ACHN (cell line): Measurements from ENCODE around the gene HS6ST3.

Source experiments
- DNase-seq: peaks from one replicate; pipeline ENCODE4 v3.0.0-alpha.2; 2015
- in situ Hi-C: cut with HindIII; loops from 2 replicates; pipeline ENCODE4 v1.10.0; 2017; ENCODE audit warnings: low sequenced_read_pairs, low pct_ligation_motif_present, low pct_unique_long_range_greater_than_20kb

Gene HS6ST3

DNA sequence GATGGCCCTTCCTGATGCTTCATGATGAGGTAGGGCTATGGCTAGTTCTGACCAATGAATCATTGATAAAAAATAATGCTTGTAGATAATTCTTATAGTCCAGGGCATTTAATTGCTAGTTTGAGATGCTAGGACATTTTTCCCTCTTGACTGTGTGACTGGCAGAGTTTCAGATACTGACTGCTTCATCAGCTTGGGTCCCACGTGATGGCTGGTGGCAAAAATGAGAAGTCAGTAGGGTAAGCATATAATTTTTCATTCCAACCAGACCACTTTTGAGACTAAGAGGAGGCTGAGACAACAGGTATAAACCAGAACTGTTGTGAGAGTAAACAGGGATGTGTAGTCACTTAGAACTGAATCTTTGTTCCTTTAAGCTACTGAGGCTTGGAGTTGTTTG is 183.3 kb downstream of the HS6ST3 start:
- in situ Hi-C loops, result no loop called here
- no peak for DNase-seq

DNA sequence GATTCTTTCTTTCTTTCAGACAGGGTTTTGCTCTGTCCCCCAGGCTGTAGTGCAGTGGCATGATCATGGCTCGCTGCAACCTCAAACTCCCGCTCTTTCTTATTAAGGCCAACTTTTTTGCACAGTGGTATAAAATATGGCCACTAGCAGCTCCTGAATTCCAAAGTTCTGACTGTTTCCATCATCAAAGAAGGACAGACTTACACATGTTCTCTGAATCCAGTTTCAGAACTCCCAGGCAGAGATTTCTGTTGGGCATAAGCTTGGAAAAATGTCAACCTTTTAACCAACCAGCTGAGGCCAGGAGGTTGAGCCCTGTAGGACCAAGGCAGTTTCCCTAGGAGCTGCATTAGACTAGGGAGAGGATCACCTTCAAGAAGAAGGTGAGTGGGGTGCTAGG is 184.1 kb downstream of the HS6ST3 start:
- in situ Hi-C loops, result no loop called here
- DNase-seq, result no peak

DNA sequence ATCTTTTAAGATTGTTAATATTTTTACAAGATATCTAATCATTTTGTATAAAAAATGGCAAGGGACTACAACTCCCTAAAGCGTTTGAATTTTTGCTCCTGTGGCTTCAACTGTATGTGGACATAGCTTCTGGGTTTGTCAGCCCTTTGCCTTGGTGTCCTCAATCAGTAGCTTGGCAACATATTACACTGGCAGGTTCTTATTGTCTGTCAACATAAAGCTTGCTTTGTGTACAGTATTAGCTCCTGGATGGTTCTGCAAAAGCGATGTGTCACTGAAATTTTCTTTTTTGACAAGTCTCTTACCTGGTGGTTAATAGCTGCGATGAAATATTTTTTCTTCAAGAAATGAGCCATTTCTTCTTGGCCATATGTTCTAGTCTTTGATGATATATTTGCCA is 190.0 kb downstream of the HS6ST3 start:
- DNase-seq, result no peak
- in situ Hi-C loops, result no loop called here

DNA sequence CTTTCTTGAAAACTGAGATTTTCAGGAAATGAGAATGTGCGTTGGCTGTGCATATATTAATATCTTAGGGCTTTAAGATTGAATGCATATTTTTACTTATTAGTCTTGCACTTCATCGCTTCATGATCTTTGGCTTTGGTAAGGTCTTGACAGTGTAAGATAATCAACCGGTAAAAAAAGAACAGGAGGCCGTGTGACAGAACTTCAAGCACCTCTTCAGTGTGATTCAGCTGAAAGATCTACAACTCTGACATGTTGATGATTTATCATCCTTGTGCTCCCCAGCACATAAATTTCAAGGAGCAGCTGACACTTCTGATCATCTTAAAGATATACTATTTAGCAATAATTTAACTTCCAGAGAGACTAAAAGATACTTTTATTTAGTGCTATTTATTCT is 195.1 kb downstream of the HS6ST3 start:
- in situ Hi-C loops, result no loop called here
- DNase-seq, result no peak

DNA sequence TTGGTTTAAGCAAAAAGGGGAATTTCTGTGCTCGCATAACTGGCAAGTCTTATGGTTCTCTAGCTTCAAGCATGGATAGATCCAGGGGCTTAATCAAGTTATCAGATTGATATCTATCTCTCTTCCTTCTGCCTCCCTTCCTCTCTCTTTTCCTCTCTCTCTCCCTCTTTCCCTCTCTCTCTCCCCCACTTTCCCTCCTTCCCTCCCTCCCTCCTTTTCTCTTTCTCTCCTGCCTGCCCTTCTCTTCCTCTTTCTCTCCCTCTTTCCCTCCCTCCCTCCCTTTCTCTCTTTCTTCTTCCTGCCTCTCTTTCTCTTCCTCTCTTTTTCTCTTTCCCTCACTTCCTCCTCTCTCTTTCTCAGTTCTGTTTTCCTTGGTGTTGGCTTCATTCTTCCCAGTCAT is 195.8 kb downstream of the HS6ST3 start:
- no peak for DNase-seq
- in situ Hi-C loops, result no loop called here

DNA sequence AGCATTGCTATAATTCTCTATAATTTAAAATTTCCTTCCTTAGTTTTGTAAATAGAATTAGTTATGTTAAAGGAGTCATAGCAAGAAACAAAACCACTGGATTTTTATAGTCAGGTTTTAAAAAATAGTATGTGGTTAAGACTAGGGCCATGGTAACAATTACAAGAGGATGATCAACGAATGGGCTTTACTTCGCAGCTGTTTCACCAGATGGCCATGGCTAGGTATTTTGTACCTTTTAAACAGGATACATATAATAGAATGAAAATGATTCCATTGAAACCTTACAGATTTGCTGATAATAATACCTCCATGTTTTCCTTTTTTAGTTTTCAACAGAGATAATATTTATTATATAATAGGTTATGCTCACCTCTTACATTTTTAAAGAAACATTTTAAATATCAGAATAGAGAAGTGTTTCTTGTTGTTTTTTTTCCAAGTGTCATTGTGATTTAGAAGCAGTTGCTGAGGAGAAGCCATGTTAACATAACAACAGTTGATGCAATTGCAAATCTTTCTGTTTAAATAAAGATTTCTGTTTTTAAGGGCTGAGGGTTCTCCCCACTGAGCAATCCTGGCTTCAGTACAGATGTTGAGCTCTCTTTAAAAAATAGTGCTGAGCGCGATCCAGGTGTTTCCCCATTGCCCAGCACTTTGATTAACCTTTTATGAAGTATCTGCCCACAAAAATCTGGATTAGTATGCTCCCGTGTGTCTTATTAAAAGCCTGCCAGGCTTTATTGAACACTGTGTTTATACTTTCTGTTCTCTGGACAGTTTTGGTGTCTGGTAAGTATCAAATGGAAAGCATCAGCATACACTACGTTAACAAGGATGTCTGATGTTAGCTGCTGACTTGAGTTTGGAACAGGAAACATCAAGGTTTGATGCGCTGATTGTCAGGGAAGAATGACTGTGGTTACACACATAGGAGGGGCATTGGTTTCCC is 205.3 kb downstream of the HS6ST3 start:
- in situ Hi-C loops, result no loop called here
- DNase-seq, result no peak

DNA sequence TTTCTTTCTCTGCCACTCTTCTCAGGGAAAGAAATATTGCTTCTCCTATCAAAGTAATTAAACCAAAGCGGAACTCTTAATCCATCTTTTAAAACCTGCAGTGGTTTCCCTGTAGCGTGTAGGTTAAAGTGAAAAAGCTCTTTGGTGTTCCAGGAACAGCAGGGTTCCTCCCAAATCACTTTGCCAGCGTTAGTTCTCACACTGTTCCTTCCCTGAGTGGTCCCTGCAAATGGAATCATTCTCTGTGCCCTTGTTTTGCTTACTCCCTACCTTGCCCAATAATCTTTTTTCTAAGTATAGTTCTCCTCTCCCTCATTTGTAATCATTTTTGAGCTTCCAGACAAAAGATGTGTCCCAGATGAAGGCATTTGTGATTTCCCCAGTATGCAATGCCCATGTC is 207.5 kb downstream of the HS6ST3 start:
- no peak for DNase-seq
- in situ Hi-C loops, result no loop called here

DNA sequence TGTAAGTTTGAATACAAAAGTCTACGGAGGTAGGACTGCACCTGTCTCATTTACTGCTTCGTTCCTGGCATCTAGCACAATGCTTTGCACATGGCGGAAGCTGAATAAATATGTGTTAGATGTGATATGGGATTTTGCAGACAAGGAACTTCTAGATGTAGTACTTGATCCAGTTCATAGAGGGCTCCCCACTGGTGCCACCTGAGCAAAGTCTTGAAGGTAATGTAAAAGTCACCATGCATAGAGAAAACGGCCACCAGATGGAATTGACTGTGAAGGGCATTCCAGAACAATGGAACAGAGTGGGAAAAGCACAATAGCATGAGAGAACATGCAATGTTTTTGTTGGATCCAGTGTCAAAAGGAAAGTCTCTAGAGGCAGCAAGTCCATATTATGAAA is 209.3 kb downstream of the HS6ST3 start:
- in situ Hi-C loops, result no loop called here
- no peak for DNase-seq

DNA sequence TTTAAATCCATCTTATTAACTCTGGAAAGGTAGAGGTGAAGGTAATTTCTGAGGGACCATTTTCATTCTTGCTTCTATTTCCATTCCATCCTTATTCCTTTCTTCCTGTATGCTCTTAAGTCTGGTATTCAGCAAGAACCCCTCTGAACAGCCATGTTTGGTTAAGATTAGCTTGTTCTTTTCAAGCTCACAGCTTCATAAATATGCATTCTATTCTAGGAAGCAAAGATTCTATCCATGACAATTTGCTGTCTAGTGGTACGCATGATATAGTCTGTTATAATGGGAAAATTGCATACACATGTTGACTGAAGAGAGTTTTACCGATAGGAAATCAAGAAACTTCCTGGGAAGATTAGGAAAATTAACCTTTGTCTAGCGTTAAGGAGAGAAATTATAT is 218.7 kb downstream of the HS6ST3 start:
- in situ Hi-C loops, result no loop called here

DNA sequence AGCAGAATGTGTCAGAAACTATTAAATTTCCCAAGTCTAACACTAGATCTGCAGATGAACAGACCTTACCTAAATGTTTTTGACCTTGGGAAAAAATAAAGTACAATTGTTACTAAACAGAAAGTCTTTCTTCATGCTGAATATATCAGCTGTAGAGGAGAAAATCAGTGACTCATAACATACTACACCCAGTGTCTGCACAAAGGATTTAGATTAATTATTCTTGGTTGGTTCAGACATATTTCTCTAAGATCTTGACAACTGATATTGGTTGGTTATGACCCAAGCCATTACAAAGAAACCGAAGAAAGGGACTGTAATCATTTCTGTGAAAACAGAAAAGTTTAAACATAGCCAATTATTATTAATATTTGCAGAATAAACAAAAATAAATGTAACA is 225.1 kb downstream of the HS6ST3 start:
- in situ Hi-C loops, result no loop called here
- no peak for DNase-seq

More for the DNA sequence above, 218.7 kb downstream of the HS6ST3 start:
- DNase-seq, result no peak

DNA sequence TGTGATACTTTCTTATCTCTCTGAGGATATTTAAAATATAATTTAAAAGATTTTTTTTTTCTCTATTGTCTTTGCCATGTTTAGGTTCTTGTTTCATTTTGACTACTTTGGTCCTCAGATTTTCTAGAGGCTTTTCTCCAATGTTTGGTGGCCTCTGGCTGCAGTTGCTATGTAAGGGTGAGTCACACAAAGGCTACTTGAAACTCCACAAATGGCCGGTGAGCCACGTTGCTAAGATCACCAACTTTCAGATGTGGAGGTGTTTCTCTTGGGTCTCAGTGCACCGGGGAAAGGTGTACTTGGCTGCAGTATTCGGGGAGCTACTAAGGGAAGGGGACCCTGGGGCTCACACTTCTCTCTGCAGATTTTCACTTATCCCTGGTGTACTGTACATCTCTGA is 248.1 kb downstream of the HS6ST3 start:
- in situ Hi-C loops, result no loop called here
- no peak for DNase-seq

DNA sequence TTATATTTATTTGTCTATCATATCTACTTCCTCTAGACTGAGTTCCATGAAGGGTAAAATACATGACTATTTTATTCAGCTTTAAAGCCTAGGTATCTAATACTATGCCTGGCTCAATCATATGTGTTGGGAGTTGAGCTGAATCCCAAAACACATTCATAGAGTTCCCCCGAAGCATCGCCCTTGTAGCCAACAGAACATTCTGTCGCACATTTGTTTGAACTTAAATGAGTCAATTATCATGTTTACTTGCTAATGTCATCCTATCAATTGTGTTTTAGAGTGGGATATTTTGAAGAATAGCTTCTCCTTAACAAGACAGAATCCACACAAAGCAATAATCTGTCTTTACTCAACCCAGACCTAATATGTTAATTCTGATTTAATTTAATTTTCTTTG is 252.4 kb downstream of the HS6ST3 start:
- no peak for DNase-seq
- in situ Hi-C loops, result no loop called here

DNA sequence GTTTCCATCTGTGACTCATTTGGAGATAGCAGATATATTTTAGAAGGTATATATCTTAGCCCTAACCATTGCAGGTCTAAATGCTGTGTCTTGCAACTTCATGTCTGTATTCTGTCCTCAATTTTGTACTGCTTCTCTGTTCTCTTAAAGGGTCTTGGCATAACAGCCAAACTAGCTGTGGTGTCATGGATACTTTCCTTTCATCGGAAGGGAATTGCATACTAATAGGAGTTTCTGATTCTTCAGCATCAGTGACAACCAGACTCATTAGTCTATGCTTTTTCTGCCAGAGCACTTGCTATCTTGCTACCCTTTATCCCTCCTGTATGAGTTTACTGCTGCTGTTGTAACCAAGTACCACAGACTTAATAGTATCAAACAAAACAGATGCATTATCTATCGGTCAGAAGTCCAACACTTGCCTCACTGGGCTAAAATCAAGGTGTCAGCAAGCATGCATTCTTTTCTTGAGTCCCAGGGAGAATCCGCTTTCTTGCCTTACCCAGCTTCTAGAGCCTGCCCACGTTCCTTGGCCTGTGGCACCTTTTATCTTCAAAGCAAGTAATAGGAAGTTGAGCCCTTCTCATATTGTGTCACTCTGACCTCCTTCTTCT is 253.1 kb downstream of the HS6ST3 start:
- no peak for DNase-seq
- in situ Hi-C loops, result no loop called here

DNA sequence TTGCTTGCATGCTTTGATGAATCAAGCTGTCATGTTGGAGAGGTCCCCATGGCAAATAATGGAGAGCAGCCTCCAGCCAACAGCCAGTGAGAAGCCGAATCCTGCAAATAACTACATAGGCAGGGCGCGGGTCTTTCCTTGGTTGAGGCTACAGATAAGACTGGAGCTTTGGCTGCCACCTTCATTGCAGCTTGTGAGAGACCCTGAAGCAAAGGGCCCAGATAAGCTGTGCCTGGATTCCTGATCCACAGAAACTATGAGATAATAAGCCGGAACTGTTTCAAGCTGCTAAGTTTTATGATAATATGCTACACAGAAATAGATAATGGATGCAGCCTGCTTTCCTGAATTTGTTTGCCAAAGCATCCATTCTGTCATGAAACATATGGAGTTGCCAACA is 257.0 kb downstream of the HS6ST3 start:
- no peak for DNase-seq
- in situ Hi-C loops, result no loop called here

DNA sequence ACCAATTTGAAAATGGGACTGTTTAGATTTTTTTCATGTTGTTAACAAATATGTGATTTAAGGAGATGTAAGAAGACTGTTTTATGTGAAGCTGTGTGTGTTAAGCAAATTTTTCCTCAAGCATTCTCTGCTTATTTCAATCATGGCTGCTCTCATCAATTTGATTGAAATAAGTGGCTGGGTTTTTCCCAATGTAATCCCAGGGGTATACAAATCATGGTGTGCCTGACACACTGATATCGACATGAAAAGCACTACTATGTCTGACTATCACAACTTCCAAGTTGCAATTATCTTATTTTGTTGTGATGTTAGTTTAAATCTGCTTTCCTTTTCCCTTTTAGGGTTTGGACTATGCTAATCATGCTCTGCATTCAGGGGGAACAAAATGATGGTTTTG is 283.7 kb downstream of the HS6ST3 start:
- in situ Hi-C loops, result no loop called here
- DNase-seq, result no peak

DNA sequence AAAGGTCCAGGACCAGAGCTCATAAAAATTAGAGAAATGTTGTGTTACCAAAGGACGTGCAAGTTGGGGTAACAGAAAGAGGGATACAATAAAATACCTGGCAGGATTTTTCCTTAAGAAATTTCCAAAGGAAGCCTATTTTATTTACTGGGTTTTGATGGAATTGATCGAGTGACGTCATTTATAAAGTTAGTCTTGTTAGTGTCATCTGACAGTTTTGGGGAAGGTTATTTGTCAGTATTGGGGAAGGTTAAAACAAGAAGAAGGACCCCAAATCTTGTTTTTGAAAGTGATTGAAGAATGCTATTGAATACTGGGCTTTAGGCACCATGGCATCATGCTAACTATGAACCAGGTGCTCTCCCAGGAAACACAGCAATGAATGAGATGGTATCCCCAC is 287.9 kb downstream of the HS6ST3 start:
- in situ Hi-C loops, result no loop called here
- no peak for DNase-seq

DNA sequence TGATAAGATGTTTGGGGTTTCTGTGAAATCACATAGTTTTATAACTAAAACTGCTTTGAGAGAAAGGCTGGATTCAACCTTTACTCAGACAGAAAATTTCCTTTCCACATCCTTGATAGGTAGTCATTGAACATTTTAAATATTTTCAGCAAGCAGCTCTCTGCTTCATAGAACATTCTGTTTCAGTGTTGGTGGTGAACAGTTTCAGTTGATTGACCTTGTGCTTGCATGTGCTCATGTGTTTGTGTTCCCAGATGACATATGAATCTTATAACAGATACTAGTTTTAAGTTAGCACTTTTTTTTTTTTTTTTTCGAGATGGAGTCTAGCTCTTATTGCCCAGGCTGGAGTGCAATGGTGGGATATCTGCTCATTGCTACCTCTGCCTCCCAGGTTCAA is 290.1 kb downstream of the HS6ST3 start:
- in situ Hi-C loops, result no loop called here
- no peak for DNase-seq

DNA sequence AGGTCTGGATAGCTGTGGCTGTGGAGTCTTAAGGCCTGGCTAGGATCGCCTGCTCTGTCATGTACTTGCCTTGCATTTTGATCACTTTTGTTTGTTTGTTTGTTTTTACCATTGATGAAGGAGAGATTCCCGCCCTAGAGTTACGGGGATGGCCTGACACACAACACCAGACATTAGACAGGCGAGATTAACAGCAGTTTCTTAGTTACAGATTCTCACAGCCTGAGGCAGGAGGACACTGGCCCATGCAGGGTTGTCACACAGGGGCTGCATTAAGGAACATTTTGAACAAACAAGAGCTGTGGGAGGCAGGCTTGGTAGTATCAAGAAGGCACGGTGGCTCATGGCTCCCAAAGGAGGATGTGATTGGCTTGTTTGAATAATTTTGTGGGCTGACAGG is 291.8 kb downstream of the HS6ST3 start:
- in situ Hi-C loops, result no loop called here
- DNase-seq, result no peak

DNA sequence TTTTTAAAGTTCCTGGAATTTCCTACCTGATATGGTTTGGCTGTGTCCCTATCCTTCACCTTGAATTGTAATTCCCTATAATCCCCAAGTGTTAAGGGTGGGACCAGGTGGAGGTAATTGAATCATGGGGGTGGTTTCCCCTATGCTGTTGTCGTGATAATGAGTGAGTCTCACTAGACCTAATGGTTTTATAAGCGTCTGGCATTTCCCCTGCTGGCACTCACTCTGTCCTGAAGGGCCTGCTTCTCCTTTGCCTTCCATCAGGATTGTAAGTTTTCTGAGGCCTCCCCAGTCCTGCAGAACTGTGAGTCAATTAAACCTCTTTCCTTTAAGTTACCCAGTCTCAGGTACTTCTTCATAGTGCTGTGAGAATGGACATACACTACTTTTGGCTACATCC is 298.7 kb downstream of the HS6ST3 start:
- no peak for DNase-seq
- in situ Hi-C loops, result no loop called here

DNA sequence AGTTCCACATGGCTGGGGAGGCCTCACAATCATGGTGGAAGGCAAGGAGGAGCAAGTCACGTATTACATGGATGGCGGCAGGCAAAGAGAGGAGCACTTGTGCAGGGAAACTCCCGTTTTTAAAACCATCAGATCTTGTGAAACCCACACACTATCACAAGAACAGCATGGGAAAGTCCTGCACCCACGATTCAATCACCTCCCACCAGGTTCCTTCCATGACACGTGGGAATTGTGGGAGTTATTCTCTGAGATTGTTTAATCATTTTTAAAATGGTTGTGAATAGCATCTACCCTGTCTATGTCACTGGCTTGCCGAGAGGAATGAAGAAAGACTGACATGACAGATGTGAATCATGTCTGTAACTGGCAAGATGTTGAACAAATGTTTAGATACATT is 301.7 kb downstream of the HS6ST3 start:
- in situ Hi-C loops, result no loop called here

More for the DNA sequence above, 301.7 kb downstream of the HS6ST3 start:
- DNase-seq, result no peak
